MM.1S (cell line): ENCODE measurements around the gene F11R.

Source experiments
- EZH2 ChIP-seq: fragments of 300-600 bp; sonication (generic); optimal IDR thresholded peaks from 2 replicates; pipeline ENCODE3; 2017; ENCODE audit warnings: low read depth, mild to moderate bottlenecking, antibody characterized with exemption, low read length, mixed read lengths
- TF ChIP-seq, protein P1 (sequence below): fragments of 300-600 bp; sonication (generic); IDR thresholded peaks from 2 replicates; pipeline ENCODE4 v1.5.1; 2016; ENCODE audit warnings: antibody characterized with exemption, low read length, mixed read lengths

GRCh38 chr1:161054805-161055204, 33.9 kb upstream of the F11R start:
- TF ChIP-seq, protein P1, sequence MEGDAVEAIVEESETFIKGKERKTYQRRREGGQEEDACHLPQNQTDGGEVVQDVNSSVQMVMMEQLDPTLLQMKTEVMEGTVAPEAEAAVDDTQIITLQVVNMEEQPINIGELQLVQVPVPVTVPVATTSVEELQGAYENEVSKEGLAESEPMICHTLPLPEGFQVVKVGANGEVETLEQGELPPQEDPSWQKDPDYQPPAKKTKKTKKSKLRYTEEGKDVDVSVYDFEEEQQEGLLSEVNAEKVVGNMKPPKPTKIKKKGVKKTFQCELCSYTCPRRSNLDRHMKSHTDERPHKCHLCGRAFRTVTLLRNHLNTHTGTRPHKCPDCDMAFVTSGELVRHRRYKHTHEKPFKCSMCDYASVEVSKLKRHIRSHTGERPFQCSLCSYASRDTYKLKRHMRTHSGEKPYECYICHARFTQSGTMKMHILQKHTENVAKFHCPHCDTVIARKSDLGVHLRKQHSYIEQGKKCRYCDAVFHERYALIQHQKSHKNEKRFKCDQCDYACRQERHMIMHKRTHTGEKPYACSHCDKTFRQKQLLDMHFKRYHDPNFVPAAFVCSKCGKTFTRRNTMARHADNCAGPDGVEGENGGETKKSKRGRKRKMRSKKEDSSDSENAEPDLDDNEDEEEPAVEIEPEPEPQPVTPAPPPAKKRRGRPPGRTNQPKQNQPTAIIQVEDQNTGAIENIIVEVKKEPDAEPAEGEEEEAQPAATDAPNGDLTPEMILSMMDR: peak; percentile 55
- no peak for TF ChIP-seq EZH2
